Measurements from ENCODE around the gene MAP3K8.

MAP3K8 gene

DNA sequence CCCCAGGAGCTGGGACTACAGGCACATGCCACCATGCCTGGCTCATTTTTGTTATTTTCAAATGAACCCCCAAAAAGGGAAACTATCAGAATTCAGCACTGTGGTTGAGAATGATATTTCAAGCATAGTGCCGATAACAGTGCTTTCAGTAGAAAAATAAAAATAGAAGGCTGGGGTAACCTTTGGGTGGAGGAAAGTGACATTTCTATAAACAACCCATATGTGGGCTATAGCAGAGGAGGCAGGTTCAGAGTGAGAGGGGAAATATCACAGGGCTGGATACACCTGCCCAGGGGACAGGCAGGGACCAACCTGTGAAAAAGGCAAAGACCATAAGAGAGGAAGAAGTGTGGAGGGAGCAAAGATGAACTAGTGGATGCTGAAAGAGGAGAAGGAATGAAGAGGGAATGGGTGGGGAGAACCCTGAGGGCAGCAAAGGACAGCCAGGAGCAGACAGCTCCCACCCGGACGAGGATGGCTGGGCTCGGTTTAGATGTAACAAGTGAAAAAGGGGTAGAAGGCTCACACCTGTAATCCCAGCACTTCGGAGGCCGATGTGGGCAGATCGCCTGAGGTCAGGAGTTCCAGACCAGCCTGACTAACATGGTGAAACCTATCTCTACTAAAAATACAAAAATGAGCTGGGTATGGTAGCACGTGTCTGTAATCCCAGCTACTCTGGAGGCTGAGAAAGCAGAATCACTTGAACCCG is 56.5 kb downstream of the MAP3K8 start:
- DNase-seq (ENCODE audit: low read depth): no peak

DNA sequence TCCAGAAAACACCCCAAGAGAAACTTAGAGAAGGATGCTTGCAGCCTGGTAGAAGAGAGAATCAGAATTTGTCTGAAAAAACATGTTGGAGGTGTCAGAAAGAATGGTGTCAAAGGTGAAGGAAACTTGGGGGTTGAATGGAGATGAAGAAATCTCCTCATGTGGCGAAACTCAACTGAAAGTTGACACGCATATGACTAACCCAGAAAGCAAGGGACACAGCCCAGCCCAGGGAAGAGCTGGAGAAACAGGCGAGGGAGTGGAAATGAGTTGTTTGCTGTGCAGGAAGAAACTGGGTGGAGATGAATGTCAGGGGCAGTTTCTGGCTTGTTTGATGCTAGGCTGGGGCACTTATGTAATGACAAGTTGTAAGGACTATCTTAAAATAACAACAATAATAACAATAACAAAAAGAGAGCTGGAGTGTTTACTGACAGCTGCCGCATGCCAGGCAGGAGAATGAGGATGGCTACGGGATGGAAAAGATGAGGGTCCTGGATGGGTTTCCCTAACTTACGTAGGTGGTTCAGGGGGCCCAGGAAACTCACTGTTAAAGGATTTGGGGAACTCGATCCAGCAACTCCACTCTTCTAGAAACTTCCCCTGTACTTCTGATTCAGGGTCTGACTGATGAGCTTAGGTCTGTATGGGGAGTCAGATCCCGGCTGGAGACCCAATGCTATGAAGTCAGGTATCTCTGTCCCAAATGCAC is 57.4 kb downstream of the MAP3K8 start:
- DNase-seq (ENCODE audit: low read depth): no peak

GRCh38 chr10:30491916-30492515 is 58.0 kb downstream of the MAP3K8 start:
- DNase-seq (ENCODE audit: low read depth): no peak

GRCh38 chr10:30493609-30494530 is 59.9 kb downstream of the MAP3K8 start:
- DNase-seq (ENCODE audit: low read depth): no peak

DNA sequence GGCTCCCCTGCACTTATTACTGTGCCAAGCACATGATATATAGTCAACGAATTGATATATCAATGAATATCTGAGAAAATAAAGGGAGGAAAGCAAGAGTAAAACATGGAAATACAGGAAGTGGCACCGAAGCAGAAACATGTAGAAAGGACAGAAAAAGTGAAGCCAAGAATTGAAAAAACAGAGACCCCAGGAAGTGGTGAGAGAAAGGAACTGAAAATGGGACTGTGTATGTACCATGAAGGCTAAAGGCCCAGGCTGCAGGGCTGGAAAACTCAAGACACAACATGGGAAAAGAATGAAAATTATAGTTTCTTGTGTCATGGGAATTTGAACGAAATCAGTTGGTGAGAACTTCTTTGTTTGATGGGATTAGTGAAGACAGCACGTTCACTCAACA is 60.6 kb downstream of the MAP3K8 start:
- no peak for DNase-seq (ENCODE audit: low read depth)

GRCh38 chr10:30495687-30496086 is 61.7 kb downstream of the MAP3K8 start:
- DNase-seq (ENCODE audit: low read depth): no peak

DNA sequence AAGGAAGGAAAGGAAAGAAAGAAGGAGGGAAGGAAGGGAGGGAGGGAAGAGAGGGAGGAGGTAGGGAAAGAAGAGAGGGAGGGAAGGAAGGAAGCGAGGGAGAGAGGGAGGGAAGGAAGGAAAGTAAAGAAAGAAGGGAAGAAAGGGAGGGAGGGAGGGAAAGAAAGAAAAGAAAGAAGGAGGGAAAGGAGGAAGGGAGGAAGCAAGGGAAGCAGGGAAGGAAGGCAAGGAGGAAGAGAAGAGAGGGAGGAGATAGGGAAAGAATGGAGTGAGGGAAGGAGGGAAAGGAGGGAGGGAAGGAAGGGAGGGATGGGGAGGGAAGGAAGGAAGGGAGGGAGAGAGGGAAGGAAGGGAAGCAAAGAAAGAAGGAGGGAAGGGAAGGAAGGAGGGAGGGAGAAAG is 65.8 kb downstream of the MAP3K8 start:
- DNase-seq (ENCODE audit: low read depth): no peak

- DNase-seq (ENCODE audit: low read depth): no peak
Observed at GRCh38 chr10:30500534-30500933, 66.5 kb downstream of the MAP3K8 start.

DNA sequence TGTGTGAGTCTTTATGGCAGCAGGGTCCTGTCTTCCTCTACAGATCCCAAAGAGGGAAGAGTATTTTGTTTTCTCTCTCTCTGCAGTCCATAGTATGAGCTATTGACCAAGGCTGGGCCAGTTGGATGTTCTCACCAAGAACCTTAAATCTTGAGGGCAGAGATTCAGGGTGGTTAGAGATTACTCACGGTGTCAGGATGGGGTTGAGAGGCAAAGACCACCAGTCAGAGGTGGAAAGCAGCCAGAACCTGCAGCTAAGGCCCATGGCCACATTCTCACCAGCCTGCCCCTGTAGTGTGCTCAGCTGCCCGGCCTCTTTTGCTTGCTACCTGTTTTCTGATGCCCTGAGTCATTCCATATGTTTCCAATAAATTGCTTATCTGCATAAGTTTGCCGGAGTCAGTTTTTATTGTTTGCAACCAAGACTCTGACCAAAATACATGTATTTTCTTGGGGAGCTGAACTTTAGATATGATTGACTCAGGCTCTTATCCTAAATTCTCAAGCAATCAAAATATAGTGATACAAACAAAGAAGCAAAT is 67.0 kb downstream of the MAP3K8 start:
- no peak for DNase-seq (ENCODE audit: low read depth)

GRCh38 chr10:30502266-30503060 is 68.5 kb downstream of the MAP3K8 start:
- DNase-seq (ENCODE audit: low read depth): peak; percentile 16

- DNase-seq (ENCODE audit: low read depth): no peak
Observed at GRCh38 chr10:30503700-30504266, 69.8 kb downstream of the MAP3K8 start.

- no peak for DNase-seq (ENCODE audit: low read depth)
Observed at GRCh38 chr10:30505543-30506298, 71.7 kb downstream of the MAP3K8 start.

- no peak for DNase-seq (ENCODE audit: low read depth)
Observed at GRCh38 chr10:30509508-30509907, 75.5 kb downstream of the MAP3K8 start.

DNA sequence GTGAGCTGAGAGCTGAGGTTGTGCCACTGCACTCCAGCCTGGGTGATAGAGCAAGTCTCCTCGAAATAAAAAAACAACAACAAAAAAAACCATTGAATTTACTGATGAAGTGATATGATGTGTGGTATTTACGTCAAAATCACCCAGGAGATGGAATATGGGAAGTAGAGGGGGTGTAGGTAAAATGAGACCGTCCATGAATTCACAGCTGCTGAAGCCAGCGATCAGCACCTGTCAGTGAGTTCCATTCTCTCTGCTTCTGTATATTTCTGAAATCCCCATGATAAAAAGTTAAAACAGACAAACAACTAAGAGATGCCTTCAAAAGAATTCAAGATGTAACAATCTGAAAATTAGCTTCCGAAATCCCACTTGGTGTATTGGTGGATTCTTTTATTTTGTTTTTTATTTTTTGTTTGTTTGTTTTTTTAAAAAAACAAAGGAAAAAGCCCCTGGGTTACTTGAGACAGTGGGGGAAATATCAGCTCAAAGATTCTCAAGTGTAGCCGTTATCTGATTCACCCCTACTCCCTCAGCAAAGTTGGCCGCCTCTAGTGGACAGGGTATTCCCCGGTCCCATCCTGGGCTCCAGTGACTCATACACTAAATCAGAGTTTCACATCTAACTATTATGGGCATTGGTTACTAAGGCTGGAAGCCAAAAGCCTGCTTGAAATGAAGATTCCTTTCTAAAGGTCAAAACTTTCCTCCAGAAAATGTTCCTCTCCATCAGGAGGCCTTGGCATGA is 76.4 kb downstream of the MAP3K8 start:
- no peak for DNase-seq (ENCODE audit: low read depth)

DNA sequence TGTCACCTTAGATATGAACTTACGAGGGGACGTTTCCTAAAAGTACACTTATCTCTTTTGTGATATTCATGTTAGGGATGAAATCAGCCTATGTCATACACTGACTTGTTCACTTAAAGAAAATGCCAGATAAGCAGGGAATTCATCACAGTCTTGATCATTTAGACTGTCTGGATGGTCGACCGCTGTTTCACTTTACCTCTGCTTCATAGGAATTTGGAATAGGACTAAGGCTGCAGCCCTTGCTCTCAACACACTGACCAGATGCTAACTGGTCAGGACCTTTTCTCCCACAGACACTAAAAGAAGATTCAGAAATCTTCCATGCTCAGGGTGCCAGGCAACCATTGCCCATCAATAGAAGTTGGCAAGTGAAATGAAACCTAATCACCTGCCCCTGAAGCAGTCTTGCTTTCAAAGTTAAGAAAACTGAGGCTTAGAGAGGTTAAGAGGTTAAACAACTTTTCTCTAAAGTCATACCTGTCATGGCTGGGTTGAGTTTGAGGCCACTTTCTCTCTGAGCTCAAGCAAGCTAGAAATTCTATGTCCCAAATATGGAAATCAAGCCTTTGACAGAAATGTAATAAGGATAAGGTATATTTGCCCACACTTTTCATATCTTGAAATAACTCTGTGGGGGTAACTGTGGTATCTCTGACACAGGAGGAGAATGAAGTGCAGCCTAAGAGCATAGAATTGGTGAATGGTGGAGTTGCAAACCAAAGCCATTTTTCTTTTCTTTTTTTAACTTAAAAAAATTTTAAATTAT is 77.1 kb downstream of the MAP3K8 start:
- no peak for DNase-seq (ENCODE audit: low read depth)
